Right lobe of liver (tissue), 6 donors: Measurements from ENCODE around the gene CHM. TPM values are rescaled to one million over a fixed set of nuclear protein-coding genes. Genes with fewer than 3 reads are reported as not detected.

Source experiments
- ATAC-seq, 4 donors: fragments of 200-7000 bp; cut with Tn5 transposase; one replicate each; pipeline ENCODE4 v1.9.1; 2020; ENCODE audit warnings: mild to moderate bottlenecking in 4 of 4, moderate library complexity in 4 of 4
- DNase-seq, 3 donors: peaks; one replicate each; pipeline ENCODE4 v3.0.0-alpha.2; 2020
- H3K27ac ChIP-seq, 3 donors: fragments of 200-600 bp; one replicate each; pipeline ENCODE4 v1.8.0; 2022
- H3K27me3 ChIP-seq, 2 donors: fragments of 200-600 bp; one replicate each; pipeline ENCODE4 v1.8.0; 2022
- H3K36me3 ChIP-seq, 4 donors: fragments of 200-600 bp; sonication (generic) in 1 of 4; one replicate each; pipeline versions ENCODE4 v1.5.1 to v1.8.0; 2017 to 2022; ENCODE audit warnings: control low read depth in 1 of 4
- H3K4me1 ChIP-seq, 4 donors: fragments of 200-600 bp; sonication (generic) in 1 of 4; one replicate each; pipeline versions ENCODE4 v1.5.1 to v1.8.0; 2017 to 2022; ENCODE audit warnings: control low read depth in 1 of 4
- H3K4me3 ChIP-seq, 3 donors: fragments of 200-600 bp; one replicate each; pipeline ENCODE4 v1.8.0; 2022
- H3K9me3 ChIP-seq, 4 donors: fragments of 200-600 bp; sonication (generic) in 1 of 4; one replicate each; pipeline versions ENCODE4 v1.5.1 to v1.8.0; 2017 to 2022; ENCODE audit warnings: control low read depth in 1 of 4
- POLR2A ChIP-seq: fragments of 450-650 bp; IDR thresholded peaks from one replicate; pipeline ENCODE4 v1.6.1; 2017; ENCODE audit warnings: antibody characterized with exemption, mild to moderate bottlenecking
- WGBS: methylation state at CpG from one replicate; pipeline ENCODE4 v1.1.6; 2018; ENCODE audit warnings: low coverage, low lambda C conversion rate; ENCODE audit not compliant: insufficient coverage; ENCODE audit errors: missing lambda C conversion rate; 5-methylcytosine and 5-hydroxymethylcytosine counted together
- intact Hi-C, 2 donors: fragments of 100-400 bp; cut with DNase I; formaldehyde crosslinking; loops; one replicate each; pipeline versions ENCODE4 v1.11.2 to v1.14.1; 2022
- total RNA-seq, 6 experiments: library from RNA; depleted of rRNA in 2 of 6; stranded (reverse); fragments of >200 nt in 2 of 6; fragmentation: NEBNext Ultra II Directional in 3 of 6; extraction: Animal tissue kit (Norgen Biotek cat#: 25700) in 3 of 6; gene quantifications; one replicate each; pipeline versions ENCODE4 v1.1.0 to v1.2.4, GENCODE V29; 2016 to 2023
- TF ChIP-seq, protein P1 (sequence below), 4 donors: fragments of 200-600 bp in 3 of 4; fragments of 450-650 bp in 1 of 4; IDR thresholded peaks; one replicate each; pipeline versions ENCODE4 v1.5.1 to v1.8.0; 2016 to 2022; ENCODE audit warnings: antibody characterized with exemption in 4 of 4, mild to moderate bottlenecking in 2 of 4
- donor health status: DM: no; HTN: yes; CAD: no.
- donor health status: DM: no; HTN: no; CAD: no.
- donor health status: DM: no; HTN: no; CAD: no.
- donor health status: DM: no; HTN: yes; CAD: no.
- donor health status: DM: no; HTN: yes; CAD: no.

Gene CHM
- total RNA-seq, 6 experiments from 2014 or later = 8.1 to 13.6 (median 9.1) TPM

GRCh38 chrX:85897362-85898126 is 149.8 kb downstream of the CHM start:
- H3K27ac ChIP-seq = no peak overlapping the region
- H3K4me3 ChIP-seq = no peak overlapping the region
- intact Hi-C loops = no loop called here
- no peak for DNase-seq
- H3K9me3 ChIP-seq = no peaks in the 10 kb centered on the region
- peaks cover 0 to 3% (median 0%) of the 10 kb centered on the region in 4 donors for H3K36me3 ChIP-seq
- no peak for ATAC-seq
- TF ChIP-seq, protein P1, sequence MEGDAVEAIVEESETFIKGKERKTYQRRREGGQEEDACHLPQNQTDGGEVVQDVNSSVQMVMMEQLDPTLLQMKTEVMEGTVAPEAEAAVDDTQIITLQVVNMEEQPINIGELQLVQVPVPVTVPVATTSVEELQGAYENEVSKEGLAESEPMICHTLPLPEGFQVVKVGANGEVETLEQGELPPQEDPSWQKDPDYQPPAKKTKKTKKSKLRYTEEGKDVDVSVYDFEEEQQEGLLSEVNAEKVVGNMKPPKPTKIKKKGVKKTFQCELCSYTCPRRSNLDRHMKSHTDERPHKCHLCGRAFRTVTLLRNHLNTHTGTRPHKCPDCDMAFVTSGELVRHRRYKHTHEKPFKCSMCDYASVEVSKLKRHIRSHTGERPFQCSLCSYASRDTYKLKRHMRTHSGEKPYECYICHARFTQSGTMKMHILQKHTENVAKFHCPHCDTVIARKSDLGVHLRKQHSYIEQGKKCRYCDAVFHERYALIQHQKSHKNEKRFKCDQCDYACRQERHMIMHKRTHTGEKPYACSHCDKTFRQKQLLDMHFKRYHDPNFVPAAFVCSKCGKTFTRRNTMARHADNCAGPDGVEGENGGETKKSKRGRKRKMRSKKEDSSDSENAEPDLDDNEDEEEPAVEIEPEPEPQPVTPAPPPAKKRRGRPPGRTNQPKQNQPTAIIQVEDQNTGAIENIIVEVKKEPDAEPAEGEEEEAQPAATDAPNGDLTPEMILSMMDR (IDR thresholded peaks at IDR 0.05) = no peak
- no peak for TF ChIP-seq POLR2A
- 56% methylated on average over 7 of the region's 7 CpGs for WGBS
- H3K27me3 ChIP-seq = no peaks in the 10 kb centered on the region
- H3K4me1 ChIP-seq = no peaks in the 10 kb centered on the region

GRCh38 chrX:85882601-85883000 is 164.8 kb downstream of the CHM start:
- ATAC-seq = no peak
- no peaks in the 10 kb centered on the region for H3K36me3 ChIP-seq
- H3K27ac ChIP-seq = no peak overlapping the region
- no peaks in the 10 kb centered on the region for H3K9me3 ChIP-seq
- no peaks in the 10 kb centered on the region for H3K4me1 ChIP-seq
- DNase-seq = no peak
- 52% methylated on average over 5 of the region's 5 CpGs for WGBS
- intact Hi-C loops = no loop called here
- H3K27me3 ChIP-seq = no peaks in the 10 kb centered on the region
- no peak overlapping the region for H3K4me3 ChIP-seq
- TF ChIP-seq, protein P1 (IDR thresholded peaks at IDR 0.05) = no peak
- no peak for TF ChIP-seq POLR2A

DNA sequence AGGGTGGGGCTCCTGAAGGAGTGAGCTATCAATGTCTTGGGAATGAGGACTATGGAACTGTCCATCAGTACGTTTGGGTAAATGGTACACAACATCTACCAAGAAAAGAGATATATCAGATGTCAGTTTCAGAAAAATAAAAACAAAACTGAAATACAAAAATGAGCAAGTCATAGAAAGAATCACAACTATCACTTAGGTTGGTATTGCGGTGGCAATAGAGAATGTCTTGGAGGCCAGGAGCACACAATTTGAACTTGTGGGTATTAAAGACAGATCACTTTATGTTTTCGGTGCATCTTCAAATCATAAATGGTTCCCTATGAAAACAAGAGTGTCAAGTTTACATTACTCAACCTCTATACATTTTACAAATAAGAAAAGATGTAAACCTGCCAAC is 176.8 kb downstream of the CHM start:
- ATAC-seq = no peak
- WGBS = 78% methylated on average over 3 of the region's 3 CpGs

DNA sequence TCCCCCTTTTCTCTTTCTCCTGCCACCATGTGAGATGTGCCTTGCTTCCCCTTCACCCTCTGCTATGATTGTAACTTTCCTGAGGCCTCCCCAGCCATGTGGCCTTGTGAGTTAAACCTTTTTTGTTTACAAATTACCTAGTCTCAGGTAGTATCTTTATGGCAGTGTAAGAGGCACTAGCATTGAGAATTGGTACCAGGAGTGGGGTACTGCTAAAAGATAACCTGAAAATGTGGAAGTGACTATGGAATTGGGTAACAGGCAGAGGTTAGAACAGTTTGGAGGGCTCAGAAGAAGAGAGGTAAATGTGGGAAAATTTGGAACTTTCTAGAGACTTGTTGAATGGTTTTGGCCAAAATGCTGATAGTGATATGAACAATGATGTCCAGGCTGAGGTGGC is 182.0 kb downstream of the CHM start:
- intact Hi-C loops = no loop called here
- TF ChIP-seq POLR2A = no peak
- TF ChIP-seq, protein P1 (IDR thresholded peaks at IDR 0.05) = no peak
- Histone ChIP-seq H3K9me3 (peaks cover 0 to 9% (median 0%) of the 10 kb centered on the region in 4 donors), H3K4me3 (no peak overlapping the region), H3K27me3 (no peaks in the 10 kb centered on the region), H3K4me1 (no peaks in the 10 kb centered on the region), H3K36me3 (no peaks in the 10 kb centered on the region), H3K27ac (no peak overlapping the region)
- ATAC-seq (no peak), DNase-seq (no peak)

More for the DNA sequence above, 176.8 kb downstream of the CHM start:
- no peak overlapping the region for H3K27ac ChIP-seq
- no peak for TF ChIP-seq POLR2A
- TF ChIP-seq, protein P1 (IDR thresholded peaks at IDR 0.05) = no peak
- intact Hi-C loops = no loop called here
- DNase-seq = no peak
- H3K9me3 ChIP-seq = peaks cover 0 to 3% (median 0%) of the 10 kb centered on the region in 4 donors
- H3K36me3 ChIP-seq = peaks cover 0 to under 1% (median 0%) of the 10 kb centered on the region in 4 donors
- H3K27me3 ChIP-seq = no peaks in the 10 kb centered on the region
- H3K4me3 ChIP-seq = no peak overlapping the region
- no peaks in the 10 kb centered on the region for H3K4me1 ChIP-seq
